WTC11 (cell line): ENCODE data around the gene KIF5C. TPM values are rescaled to one million over a fixed set of nuclear protein-coding genes. Genes with fewer than 3 reads are reported as not detected.

ENCODE experiments used
- ATAC-seq: fragments of 200-7000 bp; cut with Tn5 transposase; 2 replicates; pipeline ENCODE4 v1.10.0; 2021; ENCODE audit warnings: mild to moderate bottlenecking, moderate library complexity
- CTCF ChIA-PET: fragments of 300-600 bp; sonication (Branson Sonifier 250); formaldehyde crosslinking; loops from one replicate; lab custom pipeline; 2021; ENCODE audit warnings: antibody characterized with exemption; lab: Charles Lee
- POLR2A ChIA-PET: fragments of 350-600 bp; sonication (Branson Sonifier 250); formaldehyde crosslinking; loops from one replicate; lab custom pipeline; 2021; ENCODE audit warnings: antibody characterized with exemption; lab: Charles Lee
- DNase-seq: peaks from one replicate; pipeline ENCODE4 v3.0.0; 2021; ENCODE audit warnings: low spot score
- H3K27ac Mint-ChIP-seq: 2 replicates; pipeline ENCODE4 v1.8.0; 2021; ENCODE audit warnings: mixed read lengths
- H3K27me3 Mint-ChIP-seq: 2 replicates; pipeline ENCODE4 v1.8.0; 2021; ENCODE audit warnings: low read depth, mild to moderate bottlenecking, moderate library complexity, mixed read lengths
- H3K36me3 Mint-ChIP-seq: 2 replicates; pipeline ENCODE4 v1.8.0; 2021; ENCODE audit warnings: mixed read lengths
- H3K4me1 Mint-ChIP-seq: 2 replicates; pipeline ENCODE4 v1.8.0; 2022; ENCODE audit warnings: mixed read lengths
- H3K4me3 Mint-ChIP-seq: 2 replicates; pipeline ENCODE4 v1.8.0; 2021; ENCODE audit warnings: mild to moderate bottlenecking, moderate library complexity, mixed read lengths
- H3K9me3 Mint-ChIP-seq: 2 replicates; pipeline ENCODE4 v1.8.0; 2021; ENCODE audit warnings: mixed read lengths
- ATF1 ChIP-seq: sonication (generic); formaldehyde crosslinking; IDR thresholded peaks from 2 replicates; pipeline ENCODE4 v1.8.1; 2023; ENCODE audit warnings: mild to moderate bottlenecking, moderate library complexity, missing genetic modification reagents
- ATF6 ChIP-seq: sonication (generic); formaldehyde crosslinking; IDR thresholded peaks from 2 replicates; pipeline ENCODE4 v1.8.1; 2023; ENCODE audit warnings: mild to moderate bottlenecking, missing genetic modification reagents
- CBFB ChIP-seq: sonication (generic); formaldehyde crosslinking; IDR thresholded peaks from 2 replicates; pipeline ENCODE4 v1.8.1; 2022; ENCODE audit warnings: mild to moderate bottlenecking, low read depth, missing genetic modification reagents
- ETV6 ChIP-seq: sonication (generic); formaldehyde crosslinking; IDR thresholded peaks from 2 replicates; pipeline ENCODE4 v1.8.1; 2022; ENCODE audit warnings: mild to moderate bottlenecking, missing genetic modification reagents
- FOXJ3 ChIP-seq: sonication (generic); formaldehyde crosslinking; IDR thresholded peaks from 2 replicates; pipeline ENCODE4 v1.9.0; 2021; ENCODE audit warnings: missing genetic modification reagents, mild to moderate bottlenecking, borderline replicate concordance
- FOXK1 ChIP-seq: sonication (generic); formaldehyde crosslinking; IDR thresholded peaks from 2 replicates; pipeline ENCODE4 v1.8.0; 2022; ENCODE audit warnings: mild to moderate bottlenecking, moderate library complexity, missing genetic modification reagents
- FOXP1 ChIP-seq: sonication (generic); formaldehyde crosslinking; IDR thresholded peaks from 2 replicates; pipeline ENCODE4 v1.8.0; 2022; ENCODE audit warnings: missing genetic modification reagents, mild to moderate bottlenecking, moderate library complexity, borderline replicate concordance
- KAT7 ChIP-seq: sonication (generic); formaldehyde crosslinking; IDR thresholded peaks from 2 replicates; pipeline ENCODE4 v1.8.1; 2023; ENCODE audit warnings: missing genetic modification reagents, mild to moderate bottlenecking, borderline replicate concordance
- MAX ChIP-seq: sonication (generic); formaldehyde crosslinking; IDR thresholded peaks from 2 replicates; pipeline ENCODE4 v1.8.0; 2022; ENCODE audit warnings: mild to moderate bottlenecking, missing genetic modification reagents
- NFE2L1 ChIP-seq: sonication (generic); formaldehyde crosslinking; IDR thresholded peaks from 2 replicates; pipeline ENCODE4 v1.8.1; 2023; ENCODE audit warnings: missing genetic modification reagents
- NFYB ChIP-seq: sonication (generic); formaldehyde crosslinking; conservative IDR thresholded peaks from 2 replicates; pipeline ENCODE4 v1.8.0; 2022; ENCODE audit warnings: low read depth, missing genetic modification reagents
- NR1H2 ChIP-seq: sonication (generic); formaldehyde crosslinking; IDR thresholded peaks from 2 replicates; pipeline ENCODE4 v1.9.0; 2021; ENCODE audit warnings: mild to moderate bottlenecking, moderate library complexity, missing genetic modification reagents
- PRRX2 ChIP-seq: fragments of 250-450 bp; sonication (Bioruptor Pico); IDR thresholded peaks from 2 replicates; pipeline ENCODE4 v1.8.0; 2021; ENCODE audit warnings: mild to moderate bottlenecking
- SMAD4 ChIP-seq: sonication (generic); formaldehyde crosslinking; IDR thresholded peaks from 2 replicates; pipeline ENCODE4 v1.8.0; 2022; ENCODE audit warnings: mild to moderate bottlenecking, missing genetic modification reagents
- SOX15 ChIP-seq: fragments of 250-450 bp; sonication (Bioruptor Pico); IDR thresholded peaks from 2 replicates; pipeline ENCODE4 v1.9.0; 2021; ENCODE audit warnings: mild to moderate bottlenecking
- TEAD4 ChIP-seq: sonication (generic); formaldehyde crosslinking; IDR thresholded peaks from 2 replicates; pipeline ENCODE4 v1.8.0; 2022; ENCODE audit warnings: mild to moderate bottlenecking, missing genetic modification reagents
- TP53 ChIP-seq: sonication (generic); formaldehyde crosslinking; IDR thresholded peaks from 2 replicates; pipeline ENCODE4 v1.8.1; 2023; ENCODE audit warnings: mild to moderate bottlenecking, missing genetic modification reagents
- ZMAT4 ChIP-seq: fragments of 250-450 bp; sonication (Bioruptor Pico); IDR thresholded peaks from 2 replicates; pipeline ENCODE4 v1.9.0; 2021; ENCODE audit warnings: mild to moderate bottlenecking
- ZNF263 ChIP-seq: sonication (generic); formaldehyde crosslinking; IDR thresholded peaks from 2 replicates; pipeline ENCODE4 v1.8.1; 2022; ENCODE audit warnings: low read depth, mild to moderate bottlenecking, moderate library complexity, missing genetic modification reagents
- ZNF671 ChIP-seq: fragments of 250-450 bp; sonication (Bioruptor Pico); IDR thresholded peaks from 2 replicates; pipeline ENCODE4 v1.8.0; 2021; ENCODE audit warnings: mild to moderate bottlenecking
- total RNA-seq: library from RNA; stranded (reverse); gene quantifications from 3 replicates; pipeline ENCODE4 v1.2.3, GENCODE V29; 2021
- TF ChIP-seq, protein P1 (sequence below): sonication (generic); formaldehyde crosslinking; IDR thresholded peaks from 2 replicates; pipeline ENCODE4 v1.8.1; 2023; ENCODE audit warnings: mild to moderate bottlenecking, moderate library complexity, missing genetic modification reagents
- TF ChIP-seq, protein P2 (sequence below): sonication (generic); formaldehyde crosslinking; IDR thresholded peaks from 2 replicates; pipeline ENCODE4 v1.8.1; 2022; ENCODE audit warnings: missing genetic modification reagents, borderline replicate concordance
- TF ChIP-seq, protein P3 (sequence below): sonication (generic); formaldehyde crosslinking; IDR thresholded peaks from 2 replicates; pipeline ENCODE4 v1.8.1; 2022; ENCODE audit warnings: low read depth, missing genetic modification reagents, borderline replicate concordance

Gene KIF5C
- total RNA-seq, 1 experiment from 2014 or later: 73.5 TPM

DNA sequence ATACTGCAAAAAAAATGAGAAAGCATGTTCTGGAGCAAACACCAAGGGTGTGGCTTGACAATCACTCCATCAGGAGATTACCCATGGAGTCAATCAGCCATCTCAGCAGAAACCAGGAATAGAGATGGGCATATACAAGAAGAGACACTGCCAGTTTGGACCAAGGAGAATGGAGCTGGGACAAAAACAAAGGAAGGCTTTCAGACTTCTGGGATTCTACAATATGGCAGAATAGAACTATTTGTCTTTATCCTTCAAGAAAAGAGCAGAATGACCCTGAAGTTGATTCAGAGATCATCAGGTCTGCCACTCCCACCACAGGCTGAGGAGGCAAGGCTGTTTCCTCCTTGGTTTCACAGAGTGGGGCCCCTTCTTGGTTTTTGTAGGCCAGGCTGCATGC is 48.2 kb upstream of the KIF5C start:
- DNase-seq (no peak), ATAC-seq (no peak)
- TF ChIP-seq SOX15 (no peak), ATF6 (CRISPR knock-in tag) (no peak), ZMAT4 (CRISPR knock-in tag) (no peak), TEAD4 (CRISPR knock-in tag) (no peak), MAX (CRISPR knock-in tag) (no peak), CBFB (CRISPR knock-in tag) (no peak)
- TF ChIP-seq, protein P1, sequence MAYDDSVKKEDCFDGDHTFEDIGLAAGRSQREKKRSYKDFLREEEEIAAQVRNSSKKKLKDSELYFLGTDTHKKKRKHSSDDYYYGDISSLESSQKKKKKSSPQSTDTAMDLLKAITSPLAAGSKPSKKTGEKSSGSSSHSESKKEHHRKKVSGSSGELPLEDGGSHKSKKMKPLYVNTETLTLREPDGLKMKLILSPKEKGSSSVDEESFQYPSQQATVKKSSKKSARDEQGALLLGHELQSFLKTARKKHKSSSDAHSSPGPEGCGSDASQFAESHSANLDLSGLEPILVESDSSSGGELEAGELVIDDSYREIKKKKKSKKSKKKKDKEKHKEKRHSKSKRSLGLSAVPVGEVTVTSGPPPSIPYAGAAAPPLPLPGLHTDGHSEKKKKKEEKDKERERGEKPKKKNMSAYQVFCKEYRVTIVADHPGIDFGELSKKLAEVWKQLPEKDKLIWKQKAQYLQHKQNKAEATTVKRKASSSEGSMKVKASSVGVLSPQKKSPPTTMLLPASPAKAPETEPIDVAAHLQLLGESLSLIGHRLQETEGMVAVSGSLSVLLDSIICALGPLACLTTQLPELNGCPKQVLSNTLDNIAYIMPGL (CRISPR knock-in tag): no peak
- Mint-ChIP-seq H3K4me1 (peaks cover 12% of the 10 kb centered on the region), H3K27me3 (peaks cover 2% of the 10 kb centered on the region; the same call in 1 of the 2 replicates), H3K9me3 (peaks cover 21% of the 10 kb centered on the region), H3K4me3 (no peak overlapping the region), H3K36me3 (0 out of 2 replicates have a peak, but pooled peaks cover 3% of the 10 kb centered on the region), H3K27ac (no peak overlapping the region)
- POLR2A ChIA-PET: no interaction called here
- CTCF ChIA-PET: no interaction called here

GRCh38 chr2:148828941-148829340 is 46.1 kb upstream of the KIF5C start:
- Mint-ChIP-seq H3K4me3 (no peak overlapping the region), H3K27me3 (peaks cover 2% of the 10 kb centered on the region; the same call in 1 of the 2 replicates), H3K4me1 (peaks cover 12% of the 10 kb centered on the region), H3K27ac (no peak overlapping the region), H3K36me3 (0 out of 2 replicates have a peak, but pooled peaks cover 3% of the 10 kb centered on the region), H3K9me3 (peaks cover 21% of the 10 kb centered on the region)
- CTCF ChIA-PET: interaction anchor here (0.9 to 1.4 kb wide), 4 partner anchors 12 to 17 kb away, joined by 3 to 5 read pairs (median 4); no protein-coding TSS in a partner anchor
- ATAC-seq: no peak
- TF ChIP-seq, protein P2, sequence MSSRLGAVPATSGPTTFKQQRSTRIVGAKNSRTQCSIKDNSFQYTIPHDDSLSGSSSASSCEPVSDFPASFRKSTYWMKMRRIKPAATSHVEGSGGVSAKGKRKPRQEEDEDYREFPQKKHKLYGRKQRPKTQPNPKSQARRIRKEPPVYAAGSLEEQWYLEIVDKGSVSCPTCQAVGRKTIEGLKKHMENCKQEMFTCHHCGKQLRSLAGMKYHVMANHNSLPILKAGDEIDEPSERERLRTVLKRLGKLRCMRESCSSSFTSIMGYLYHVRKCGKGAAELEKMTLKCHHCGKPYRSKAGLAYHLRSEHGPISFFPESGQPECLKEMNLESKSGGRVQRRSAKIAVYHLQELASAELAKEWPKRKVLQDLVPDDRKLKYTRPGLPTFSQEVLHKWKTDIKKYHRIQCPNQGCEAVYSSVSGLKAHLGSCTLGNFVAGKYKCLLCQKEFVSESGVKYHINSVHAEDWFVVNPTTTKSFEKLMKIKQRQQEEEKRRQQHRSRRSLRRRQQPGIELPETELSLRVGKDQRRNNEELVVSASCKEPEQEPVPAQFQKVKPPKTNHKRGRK (CRISPR knock-in tag): no peak
- TF ChIP-seq ATF1 (CRISPR knock-in tag): no peak
- TF ChIP-seq ETV6 (CRISPR knock-in tag): no peak
- TF ChIP-seq, all 79 proteins: peak for 0
- DNase-seq: no peak
- POLR2A ChIA-PET: no interaction called here

DNA sequence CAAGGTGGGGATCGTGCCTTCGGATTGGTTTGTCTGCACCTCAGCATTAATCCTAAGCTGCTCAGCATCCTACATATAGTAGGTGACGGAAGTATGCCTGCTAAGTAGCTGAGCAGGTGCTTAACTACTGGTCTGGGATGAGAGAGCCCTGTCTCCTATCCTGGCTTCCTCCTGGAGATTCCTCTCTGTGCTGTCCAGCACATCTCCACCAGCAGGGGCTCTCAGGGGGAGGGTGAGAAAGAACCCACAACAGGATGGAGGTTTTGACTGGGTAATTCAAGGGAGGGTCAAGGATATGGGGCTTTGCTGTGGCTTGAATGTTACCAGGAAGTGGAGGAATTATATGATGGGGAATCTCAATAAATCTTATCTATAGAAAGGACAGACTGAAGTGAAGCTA is 45.4 kb upstream of the KIF5C start:
- Mint-ChIP-seq H3K36me3 (0 out of 2 replicates have a peak, but pooled peaks cover 3% of the 10 kb centered on the region), H3K4me3 (no peak overlapping the region), H3K9me3 (peaks cover 21% of the 10 kb centered on the region), H3K27me3 (peaks cover 2% of the 10 kb centered on the region; the same call in 1 of the 2 replicates), H3K4me1 (peaks cover 12% of the 10 kb centered on the region), H3K27ac (no peak overlapping the region)
- peak; percentile 87 for ATAC-seq
- no peak for DNase-seq
- POLR2A ChIA-PET: no interaction called here
- CTCF ChIA-PET: interaction anchor here (0.6 to 1.4 kb wide), 5 partner anchors 12 to 454 kb away, joined by 3 to 5 read pairs (median 3); no protein-coding TSS in a partner anchor
- TF ChIP-seq NFYB (CRISPR knock-in tag) (no peak), FOXJ3 (CRISPR knock-in tag) (no peak), FOXP1 (no peak), KAT7 (CRISPR knock-in tag) (no peak), NR1H2 (CRISPR knock-in tag) (no peak), ZNF671 (CRISPR knock-in tag) (no peak), NFE2L1 (CRISPR knock-in tag) (no peak), ZNF263 (no peak), SMAD4 (CRISPR knock-in tag) (no peak), FOXK1 (CRISPR knock-in tag) (no peak), TP53 (CRISPR knock-in tag) (no peak), PRRX2 (CRISPR knock-in tag) (no peak)
- TF ChIP-seq, protein P3, sequence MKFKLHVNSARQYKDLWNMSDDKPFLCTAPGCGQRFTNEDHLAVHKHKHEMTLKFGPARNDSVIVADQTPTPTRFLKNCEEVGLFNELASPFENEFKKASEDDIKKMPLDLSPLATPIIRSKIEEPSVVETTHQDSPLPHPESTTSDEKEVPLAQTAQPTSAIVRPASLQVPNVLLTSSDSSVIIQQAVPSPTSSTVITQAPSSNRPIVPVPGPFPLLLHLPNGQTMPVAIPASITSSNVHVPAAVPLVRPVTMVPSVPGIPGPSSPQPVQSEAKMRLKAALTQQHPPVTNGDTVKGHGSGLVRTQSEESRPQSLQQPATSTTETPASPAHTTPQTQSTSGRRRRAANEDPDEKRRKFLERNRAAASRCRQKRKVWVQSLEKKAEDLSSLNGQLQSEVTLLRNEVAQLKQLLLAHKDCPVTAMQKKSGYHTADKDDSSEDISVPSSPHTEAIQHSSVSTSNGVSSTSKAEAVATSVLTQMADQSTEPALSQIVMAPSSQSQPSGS (CRISPR knock-in tag): no peak
- TF ChIP-seq, protein P1 (CRISPR knock-in tag): no peak
